Testis (tissue), 2 donors: ENCODE measurements around the gene CKS1B.

Experiments
- POLR2A ChIP-seq: fragments of 450-650 bp; IDR thresholded peaks from one replicate; pipeline ENCODE4 v1.6.1; 2017; ENCODE audit warnings: antibody characterized with exemption, mild to moderate bottlenecking, moderate library complexity
- TF ChIP-seq, protein P1 (sequence below), 3 experiments: fragments of 450-650 bp in 2 of 3; fragments of 200-600 bp in 1 of 3; sonication (generic) in 1 of 3; IDR thresholded peaks; one replicate each; pipeline ENCODE4 v1.5.1; 2016 to 2019; ENCODE audit warnings: antibody characterized with exemption in 3 of 3, mild to moderate bottlenecking in 2 of 3, moderate library complexity in 1 of 3

DNA sequence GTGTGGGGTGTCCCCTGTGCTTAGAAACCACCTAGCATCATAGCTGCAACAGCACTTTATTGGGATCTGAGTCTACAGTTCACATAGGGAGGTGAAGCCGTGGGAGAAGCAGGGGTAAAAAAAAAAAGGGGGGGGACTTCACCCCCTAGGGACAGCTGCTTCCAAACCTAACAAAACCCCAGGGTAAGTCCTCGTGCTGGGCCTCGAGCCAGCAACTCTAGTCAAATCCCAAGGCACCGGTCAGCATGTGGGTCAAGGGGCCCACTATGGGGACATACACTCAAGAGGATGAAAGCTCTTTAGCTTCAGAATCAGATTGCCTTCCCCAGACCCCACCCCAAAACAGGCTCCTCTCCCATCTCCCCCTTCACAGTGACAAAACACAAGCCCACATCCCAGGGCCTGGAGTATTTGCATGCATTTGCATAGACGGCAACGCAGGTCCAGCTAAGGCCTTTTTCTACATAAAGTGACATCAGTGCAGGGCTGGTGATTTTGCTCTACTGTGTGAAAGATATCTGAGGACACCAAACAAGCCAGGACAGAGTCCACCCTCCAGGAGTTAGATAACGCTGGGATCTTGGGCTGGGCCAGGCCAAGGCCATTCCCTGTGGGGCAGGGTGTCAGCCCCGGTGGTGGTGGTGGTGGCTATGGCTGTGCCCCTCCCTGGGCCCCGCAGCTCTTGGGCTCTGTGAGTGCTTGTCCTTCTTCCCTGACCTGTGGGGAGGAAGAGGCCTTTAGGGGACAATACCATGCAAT lies 29.9 kb upstream of the CKS1B start:
- TF ChIP-seq, protein P1, sequence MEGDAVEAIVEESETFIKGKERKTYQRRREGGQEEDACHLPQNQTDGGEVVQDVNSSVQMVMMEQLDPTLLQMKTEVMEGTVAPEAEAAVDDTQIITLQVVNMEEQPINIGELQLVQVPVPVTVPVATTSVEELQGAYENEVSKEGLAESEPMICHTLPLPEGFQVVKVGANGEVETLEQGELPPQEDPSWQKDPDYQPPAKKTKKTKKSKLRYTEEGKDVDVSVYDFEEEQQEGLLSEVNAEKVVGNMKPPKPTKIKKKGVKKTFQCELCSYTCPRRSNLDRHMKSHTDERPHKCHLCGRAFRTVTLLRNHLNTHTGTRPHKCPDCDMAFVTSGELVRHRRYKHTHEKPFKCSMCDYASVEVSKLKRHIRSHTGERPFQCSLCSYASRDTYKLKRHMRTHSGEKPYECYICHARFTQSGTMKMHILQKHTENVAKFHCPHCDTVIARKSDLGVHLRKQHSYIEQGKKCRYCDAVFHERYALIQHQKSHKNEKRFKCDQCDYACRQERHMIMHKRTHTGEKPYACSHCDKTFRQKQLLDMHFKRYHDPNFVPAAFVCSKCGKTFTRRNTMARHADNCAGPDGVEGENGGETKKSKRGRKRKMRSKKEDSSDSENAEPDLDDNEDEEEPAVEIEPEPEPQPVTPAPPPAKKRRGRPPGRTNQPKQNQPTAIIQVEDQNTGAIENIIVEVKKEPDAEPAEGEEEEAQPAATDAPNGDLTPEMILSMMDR (IDR thresholded peaks at IDR 0.05) = no peak
- no peak for TF ChIP-seq POLR2A
